VCaP (cell line): ENCODE results near the gene DGAT2.

Source experiments
- H3K27ac ChIP-seq: fragments of 450-650 bp; 2 replicates; pipeline ENCODE4 v1.5.1; 2017
- TF ChIP-seq, protein P1 (sequence below): fragments of 450-650 bp; conservative IDR thresholded peaks from 2 replicates; pipeline ENCODE4 v1.5.1; 2017; ENCODE audit warnings: mild to moderate bottlenecking, moderate library complexity

The DGAT2 gene, protein sequence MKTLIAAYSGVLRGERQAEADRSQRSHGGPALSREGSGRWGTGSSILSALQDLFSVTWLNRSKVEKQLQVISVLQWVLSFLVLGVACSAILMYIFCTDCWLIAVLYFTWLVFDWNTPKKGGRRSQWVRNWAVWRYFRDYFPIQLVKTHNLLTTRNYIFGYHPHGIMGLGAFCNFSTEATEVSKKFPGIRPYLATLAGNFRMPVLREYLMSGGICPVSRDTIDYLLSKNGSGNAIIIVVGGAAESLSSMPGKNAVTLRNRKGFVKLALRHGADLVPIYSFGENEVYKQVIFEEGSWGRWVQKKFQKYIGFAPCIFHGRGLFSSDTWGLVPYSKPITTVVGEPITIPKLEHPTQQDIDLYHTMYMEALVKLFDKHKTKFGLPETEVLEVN

DNA sequence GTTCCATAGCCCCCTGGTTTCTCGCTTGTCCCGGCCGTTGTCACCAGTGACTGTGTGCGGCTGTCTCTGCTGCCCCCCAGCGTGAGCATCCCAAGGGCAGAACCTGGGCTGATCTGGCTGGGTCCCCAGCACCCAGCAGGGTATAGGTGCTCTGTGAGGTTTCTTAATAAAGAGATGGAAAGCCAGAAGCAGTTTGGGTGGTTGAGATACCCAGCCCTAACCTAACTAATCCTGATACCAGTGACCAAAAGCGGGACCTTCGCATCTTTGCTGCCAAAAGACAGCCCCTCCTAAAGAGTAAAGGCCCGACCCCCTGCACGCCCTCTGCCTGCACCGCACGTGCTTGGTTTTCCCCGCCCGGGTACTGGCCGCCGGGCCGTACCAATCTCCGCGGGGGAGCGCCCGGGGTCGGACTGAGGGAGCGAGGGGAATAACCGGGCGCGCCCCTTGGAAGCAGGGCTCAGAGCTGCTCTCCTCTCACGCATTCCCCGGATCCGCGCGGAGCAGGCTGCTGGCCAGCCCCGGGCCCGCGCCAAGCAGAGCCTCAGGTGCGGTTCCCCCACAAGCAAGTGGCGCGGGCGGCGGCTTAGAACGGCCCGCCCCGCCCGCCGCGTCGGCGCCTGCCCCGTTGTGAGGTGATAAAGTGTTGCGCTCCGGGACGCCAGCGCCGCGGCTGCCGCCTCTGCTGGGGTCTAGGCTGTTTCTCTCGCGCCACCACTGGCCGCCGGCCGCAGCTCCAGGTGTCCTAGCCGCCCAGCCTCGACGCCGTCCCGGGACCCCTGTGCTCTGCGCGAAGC is at the start of gene DGAT2:
Gene DGAT2 (plus strand): TSS at position 667 of the 797 bp plus-strand sequence. CDS start 214 bp downstream, outside the sequence.
- TF ChIP-seq, protein P1, sequence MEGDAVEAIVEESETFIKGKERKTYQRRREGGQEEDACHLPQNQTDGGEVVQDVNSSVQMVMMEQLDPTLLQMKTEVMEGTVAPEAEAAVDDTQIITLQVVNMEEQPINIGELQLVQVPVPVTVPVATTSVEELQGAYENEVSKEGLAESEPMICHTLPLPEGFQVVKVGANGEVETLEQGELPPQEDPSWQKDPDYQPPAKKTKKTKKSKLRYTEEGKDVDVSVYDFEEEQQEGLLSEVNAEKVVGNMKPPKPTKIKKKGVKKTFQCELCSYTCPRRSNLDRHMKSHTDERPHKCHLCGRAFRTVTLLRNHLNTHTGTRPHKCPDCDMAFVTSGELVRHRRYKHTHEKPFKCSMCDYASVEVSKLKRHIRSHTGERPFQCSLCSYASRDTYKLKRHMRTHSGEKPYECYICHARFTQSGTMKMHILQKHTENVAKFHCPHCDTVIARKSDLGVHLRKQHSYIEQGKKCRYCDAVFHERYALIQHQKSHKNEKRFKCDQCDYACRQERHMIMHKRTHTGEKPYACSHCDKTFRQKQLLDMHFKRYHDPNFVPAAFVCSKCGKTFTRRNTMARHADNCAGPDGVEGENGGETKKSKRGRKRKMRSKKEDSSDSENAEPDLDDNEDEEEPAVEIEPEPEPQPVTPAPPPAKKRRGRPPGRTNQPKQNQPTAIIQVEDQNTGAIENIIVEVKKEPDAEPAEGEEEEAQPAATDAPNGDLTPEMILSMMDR, result peak; percentile 69
- H3K27ac ChIP-seq, result peak within 1 kb of the TSS; percentile 85

DNA sequence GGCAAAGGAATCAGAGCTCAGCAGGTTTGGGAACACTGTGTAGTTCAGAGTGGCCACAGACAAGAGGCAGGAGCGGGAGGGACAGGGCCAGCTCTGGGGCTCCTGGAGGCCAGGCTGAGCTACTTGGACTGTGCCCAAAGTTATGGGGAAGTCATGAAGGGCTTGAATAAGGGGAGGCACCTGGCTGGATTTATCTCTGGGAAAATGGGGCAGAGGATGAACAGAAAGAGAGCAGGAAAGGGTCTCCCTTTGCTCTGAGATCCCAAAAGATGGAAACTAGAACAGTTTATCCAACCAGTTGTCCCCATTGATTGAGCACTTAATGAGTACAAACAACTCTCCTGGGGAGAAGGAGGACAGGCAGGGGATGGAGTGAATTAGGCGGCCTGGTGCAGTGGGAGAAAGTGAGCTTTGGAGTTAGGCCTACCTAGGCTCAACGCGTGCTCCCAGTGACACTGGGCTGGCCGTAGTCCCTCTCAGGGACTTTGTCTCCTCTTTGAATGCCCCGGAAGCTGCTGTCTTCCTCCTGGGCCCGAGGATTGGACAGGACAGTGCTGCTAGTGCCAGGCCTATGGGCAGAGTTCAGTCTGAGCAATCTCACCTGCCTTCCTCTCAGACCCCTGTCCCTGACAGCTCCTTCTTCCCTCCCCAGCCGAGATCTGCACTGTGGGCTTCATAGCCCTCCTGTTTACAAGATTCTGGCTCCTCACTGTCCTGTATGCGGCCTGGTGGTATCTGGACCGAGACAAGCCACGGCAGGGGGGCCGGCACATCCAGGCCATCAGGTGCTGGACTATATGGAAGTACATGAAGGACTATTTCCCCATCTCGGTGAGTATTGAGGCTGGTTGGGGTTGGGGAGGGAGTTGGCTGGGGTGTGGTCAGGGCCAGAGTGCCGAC is 49.0 kb upstream of the DGAT2 start:
- TF ChIP-seq, protein P1, result no peak
- H3K27ac ChIP-seq, result peak overlapping the region; percentile 90

DNA sequence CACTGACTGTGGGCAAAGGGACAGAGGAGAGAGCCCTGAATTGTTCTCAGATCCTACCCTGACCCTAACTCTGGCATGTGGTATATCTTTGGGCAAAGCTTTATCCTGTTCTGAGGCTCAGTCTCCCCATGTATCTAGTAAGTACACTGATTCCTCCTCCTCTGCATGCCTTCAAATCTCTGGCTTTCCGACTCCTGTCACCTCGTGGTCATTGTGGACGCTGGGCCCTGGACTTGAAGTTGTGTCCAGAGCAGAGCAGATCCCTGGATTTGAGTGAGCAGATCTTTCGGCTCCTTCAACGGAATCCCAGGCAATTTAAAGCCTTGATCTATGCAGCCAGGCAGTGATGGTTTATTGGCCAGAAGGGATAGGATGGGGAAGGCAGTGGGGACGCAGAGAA is 47.9 kb upstream of the DGAT2 start:
- peak overlapping the region; percentile 90; the same call in 1 of the 2 replicates for H3K27ac ChIP-seq
- TF ChIP-seq, protein P1, result no peak

DNA sequence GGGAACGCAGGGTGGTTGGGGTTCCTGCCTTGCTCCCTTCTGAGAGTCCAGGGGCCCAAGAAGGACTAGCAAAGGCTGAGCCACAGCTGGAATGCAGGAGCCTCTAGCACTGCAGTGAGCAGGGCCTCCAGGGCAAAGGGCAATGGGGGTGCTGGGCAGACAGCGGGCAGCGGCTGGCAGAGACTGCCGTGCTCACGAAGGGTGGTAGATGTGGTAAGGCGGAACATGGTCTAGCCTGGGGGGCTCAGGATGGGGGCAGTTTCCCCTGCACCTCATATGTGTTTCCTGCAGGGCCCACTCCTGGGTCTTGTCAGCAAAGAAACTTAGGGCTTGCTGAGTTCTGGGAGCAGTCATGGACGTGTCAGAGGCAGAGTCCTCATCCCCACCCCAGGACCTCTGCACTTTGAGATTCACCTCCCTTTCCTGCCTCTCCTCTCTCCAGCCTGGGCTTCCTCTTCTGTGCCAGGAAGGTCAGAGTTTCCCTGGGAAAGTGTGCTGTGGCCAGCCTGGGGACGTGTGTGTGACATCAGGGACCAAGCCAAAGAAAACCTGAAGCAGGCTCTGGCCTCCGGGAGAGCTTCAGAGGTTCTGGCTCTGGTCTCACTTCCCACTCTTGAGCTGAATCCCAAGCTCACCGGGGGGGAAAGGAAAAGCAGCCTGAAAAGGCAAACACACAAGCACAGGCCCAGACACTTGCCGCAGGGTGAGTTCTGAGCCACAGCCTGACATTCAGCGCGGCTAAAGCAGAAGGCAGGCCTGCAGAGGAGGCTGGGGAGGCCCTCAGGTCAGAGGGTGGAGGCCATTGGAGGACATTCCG is 46.5 kb upstream of the DGAT2 start:
- peak overlapping the region; percentile 51 for H3K27ac ChIP-seq
- TF ChIP-seq, protein P1, result no peak

DNA sequence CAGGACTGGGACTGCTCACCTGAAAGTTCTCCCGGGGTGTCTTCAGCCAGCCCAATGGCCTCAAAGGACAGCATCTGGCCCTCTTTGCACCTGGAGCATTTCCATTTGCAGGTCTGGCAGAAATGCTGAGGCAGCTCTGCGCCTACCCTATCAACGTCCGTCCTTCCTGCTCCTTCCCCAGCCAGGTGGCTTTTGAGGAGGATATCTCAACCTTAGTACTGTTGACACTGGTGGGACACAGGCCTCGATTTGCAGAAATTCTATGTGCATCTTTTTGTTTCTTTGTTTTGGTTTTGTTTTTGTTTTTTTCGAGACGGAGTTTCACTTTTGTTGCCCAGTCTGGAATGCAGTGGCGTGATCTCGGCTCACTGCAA is 45.9 kb upstream of the DGAT2 start:
- peak overlapping the region; percentile 51 for H3K27ac ChIP-seq
- TF ChIP-seq, protein P1, result no peak

DNA sequence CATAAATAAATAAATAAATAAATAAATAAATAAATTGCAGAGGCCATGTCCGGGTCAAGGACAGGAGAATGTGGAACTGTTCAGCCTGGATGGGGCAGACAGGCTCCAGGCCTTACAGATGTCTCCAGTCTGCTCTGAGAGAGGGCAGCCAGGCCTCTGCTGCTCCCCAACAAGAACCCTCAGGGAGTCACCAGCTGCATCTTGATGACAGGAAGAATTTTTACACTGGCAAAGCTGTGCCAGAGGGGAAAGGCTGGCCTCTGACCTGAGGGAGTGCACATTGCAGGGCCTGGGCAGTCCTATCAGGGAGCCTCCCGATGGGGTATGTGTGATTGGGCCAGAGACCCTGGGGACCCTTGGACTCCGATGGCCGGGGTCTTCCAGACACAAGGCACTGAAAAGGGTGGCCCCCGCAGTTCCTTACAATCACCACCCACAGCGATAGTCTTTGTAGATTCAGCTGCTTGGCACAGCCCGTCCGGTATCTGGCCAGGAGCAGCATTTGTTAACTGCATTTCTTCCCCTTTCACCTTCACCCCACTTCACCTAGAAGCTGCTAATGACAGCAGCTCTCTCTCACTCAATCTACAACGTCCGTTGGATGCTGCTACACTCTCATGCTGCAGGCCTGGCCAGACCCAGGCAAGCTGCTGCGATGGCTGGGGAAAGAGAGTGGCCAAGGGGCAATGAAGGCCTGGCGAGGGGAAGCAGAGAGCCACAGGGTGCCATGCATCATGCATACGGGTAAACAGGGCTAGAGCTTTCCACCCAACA is 42.8 kb upstream of the DGAT2 start:
- H3K27ac ChIP-seq, result no peak overlapping the region
- TF ChIP-seq, protein P1, result no peak
